ENCODE measurements around the gene FXYD4. TPM values are rescaled to one million over a fixed set of nuclear protein-coding genes. Genes with fewer than 3 reads are reported as not detected.

The FXYD4 gene
- total RNA-seq, 3 donors from 2014 or later: not detected

DNA sequence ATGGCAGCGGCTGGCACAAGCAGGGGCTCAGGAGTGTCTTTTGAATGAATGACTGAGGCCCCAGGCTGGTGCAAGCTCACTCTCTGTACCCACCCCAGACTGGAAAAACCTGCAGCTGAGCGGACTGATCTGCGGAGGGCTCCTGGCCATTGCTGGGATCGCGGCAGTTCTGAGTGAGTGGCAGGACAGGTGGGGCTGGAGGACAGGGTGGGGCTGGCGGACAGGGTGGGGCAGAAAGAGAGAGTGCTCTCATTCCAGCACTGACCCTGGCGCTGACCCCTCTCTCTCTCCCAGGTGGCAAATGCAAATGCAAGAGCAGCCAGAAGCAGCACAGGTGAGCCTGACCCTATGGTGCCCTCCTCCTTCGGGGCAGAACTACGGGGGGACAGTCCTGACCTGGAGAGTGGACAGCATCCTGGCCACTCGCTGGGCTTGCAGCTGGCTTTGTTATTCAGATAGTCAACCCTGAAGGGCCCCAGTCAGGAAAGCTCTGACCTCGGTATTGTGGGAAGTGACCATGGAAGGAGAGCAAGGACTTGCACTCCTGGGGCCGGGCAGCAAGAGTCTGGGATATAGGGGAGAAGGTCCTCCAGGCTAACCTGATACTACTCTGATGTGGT lies 4.1 kb downstream of the FXYD4 start:
- Mint-ChIP-seq H3K4me1 (ENCODE audit: low read depth) (peaks cover 7% of the 10 kb centered on the region), H3K9me3 (no peaks in the 10 kb centered on the region), H3K4me3 (no peak overlapping the region), H3K36me3 (ENCODE audit: insufficient read depth) (no peaks in the 10 kb centered on the region), H3K27me3 (ENCODE audit: low read depth) (no peaks in the 10 kb centered on the region)
- no peak for ATAC-seq
- DNase-seq: no peak

DNA sequence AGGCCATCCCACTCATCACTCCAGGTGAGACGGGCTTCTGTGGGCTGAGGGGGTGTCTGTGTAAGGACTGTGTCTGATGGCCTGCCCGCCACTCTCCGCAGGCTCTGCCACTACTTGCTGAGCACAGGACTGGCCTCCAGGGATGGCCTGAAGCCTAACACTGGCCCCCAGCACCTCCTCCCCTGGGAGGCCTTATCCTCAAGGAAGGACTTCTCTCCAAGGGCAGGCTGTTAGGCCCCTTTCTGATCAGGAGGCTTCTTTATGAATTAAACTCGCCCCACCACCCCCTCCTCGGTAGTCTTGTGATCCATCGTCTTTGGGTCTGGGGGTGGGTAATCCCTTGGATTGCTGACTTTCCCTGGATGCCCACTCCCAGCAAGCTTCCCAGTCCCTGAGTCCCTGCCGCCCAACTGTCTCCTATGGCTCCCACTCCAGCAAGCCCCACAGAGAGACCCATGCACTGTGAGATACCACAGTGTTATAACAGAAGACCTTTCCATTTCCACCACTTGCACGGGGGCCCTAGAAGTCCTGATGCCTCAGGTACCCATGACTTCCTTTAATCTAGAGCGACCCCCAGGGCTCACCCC lies 4.7 kb downstream of the FXYD4 start:
- ATAC-seq (no peak), DNase-seq (no peak)
- Mint-ChIP-seq H3K9me3 (no peaks in the 10 kb centered on the region), H3K4me1 (ENCODE audit: low read depth) (peaks cover 7% of the 10 kb centered on the region), H3K27me3 (ENCODE audit: low read depth) (no peaks in the 10 kb centered on the region), H3K4me3 (no peak overlapping the region), H3K36me3 (ENCODE audit: insufficient read depth) (no peaks in the 10 kb centered on the region)

- no peaks in the 10 kb centered on the region for H3K9me3 Mint-ChIP-seq
- H3K27me3 Mint-ChIP-seq (ENCODE audit: low read depth): no peaks in the 10 kb centered on the region
- DNase-seq (no peak), ATAC-seq (no peak)
- peaks cover 7% of the 10 kb centered on the region for H3K4me1 Mint-ChIP-seq (ENCODE audit: low read depth)
- H3K4me3 Mint-ChIP-seq: no peak overlapping the region
- no peaks in the 10 kb centered on the region for H3K36me3 Mint-ChIP-seq (ENCODE audit: insufficient read depth)
Measured at GRCh38 chr10:43376828-43377423, 5.5 kb downstream of the FXYD4 start.

GRCh38 chr10:43377424-43377883 lies 6.0 kb downstream of the FXYD4 start:
- ATAC-seq: no peak

GRCh38 chr10:43380610-43381222 lies 9.3 kb downstream of the FXYD4 start:
- no peak overlapping the region for H3K4me3 Mint-ChIP-seq
- DNase-seq: no peak
- no peak for ATAC-seq
- peaks cover 2% of the 10 kb centered on the region for H3K4me1 Mint-ChIP-seq (ENCODE audit: low read depth)
- no peaks in the 10 kb centered on the region for H3K27me3 Mint-ChIP-seq (ENCODE audit: low read depth)
- H3K36me3 Mint-ChIP-seq (ENCODE audit: insufficient read depth): peaks cover 4% of the 10 kb centered on the region
- no peaks in the 10 kb centered on the region for H3K9me3 Mint-ChIP-seq

More at GRCh38 chr10:43377424-43377883, 6.0 kb downstream of the FXYD4 start:
- no peak overlapping the region for H3K4me3 Mint-ChIP-seq
- DNase-seq: no peak
- no peaks in the 10 kb centered on the region for H3K27me3 Mint-ChIP-seq (ENCODE audit: low read depth)
- H3K36me3 Mint-ChIP-seq (ENCODE audit: insufficient read depth): no peaks in the 10 kb centered on the region
- H3K9me3 Mint-ChIP-seq: no peaks in the 10 kb centered on the region
- H3K4me1 Mint-ChIP-seq (ENCODE audit: low read depth): peaks cover 7% of the 10 kb centered on the region

DNA sequence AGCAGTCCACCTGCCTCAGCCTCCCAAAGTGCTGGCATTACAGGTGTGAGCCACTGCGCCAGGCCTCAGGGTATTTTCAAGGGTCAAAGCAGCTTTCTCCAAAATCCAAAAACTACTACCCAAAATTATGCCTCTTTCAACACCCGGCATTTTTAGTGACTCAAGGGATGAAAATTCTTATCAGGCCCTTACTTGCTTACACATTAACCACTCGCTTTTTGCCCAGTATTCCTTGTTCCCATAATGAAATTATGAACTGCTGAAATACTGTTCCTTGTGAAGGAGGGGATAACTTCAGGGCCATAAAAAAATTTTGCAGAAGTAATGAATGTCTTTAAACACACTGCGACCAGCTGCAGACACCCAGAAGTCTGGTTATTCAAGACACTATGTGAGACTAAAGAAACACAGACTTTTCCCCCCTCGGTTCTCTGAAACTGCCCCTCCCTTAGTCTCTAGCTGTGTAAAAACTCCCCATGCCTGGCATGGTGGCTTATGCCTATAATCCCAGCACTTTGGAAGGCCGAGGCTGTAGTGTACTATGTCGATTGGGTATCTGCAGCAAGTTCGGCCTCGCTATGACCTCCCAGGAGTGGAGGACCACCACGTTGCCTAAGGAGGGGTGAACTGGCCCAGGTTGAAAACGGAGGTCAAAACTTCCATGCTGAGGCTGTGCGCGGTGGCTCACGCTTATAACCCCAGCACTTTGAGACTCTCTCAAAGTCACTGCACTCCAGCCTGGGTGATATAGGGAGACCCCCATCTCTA lies 12.0 kb downstream of the FXYD4 start:
- no peak for ATAC-seq
- peaks cover 21% of the 10 kb centered on the region for H3K4me1 Mint-ChIP-seq (ENCODE audit: low read depth)
- no peaks in the 10 kb centered on the region for H3K9me3 Mint-ChIP-seq
- H3K36me3 Mint-ChIP-seq (ENCODE audit: insufficient read depth): peaks cover 26% of the 10 kb centered on the region
- H3K4me3 Mint-ChIP-seq: no peak overlapping the region
- no peaks in the 10 kb centered on the region for H3K27me3 Mint-ChIP-seq (ENCODE audit: low read depth)
- DNase-seq: no peak

DNA sequence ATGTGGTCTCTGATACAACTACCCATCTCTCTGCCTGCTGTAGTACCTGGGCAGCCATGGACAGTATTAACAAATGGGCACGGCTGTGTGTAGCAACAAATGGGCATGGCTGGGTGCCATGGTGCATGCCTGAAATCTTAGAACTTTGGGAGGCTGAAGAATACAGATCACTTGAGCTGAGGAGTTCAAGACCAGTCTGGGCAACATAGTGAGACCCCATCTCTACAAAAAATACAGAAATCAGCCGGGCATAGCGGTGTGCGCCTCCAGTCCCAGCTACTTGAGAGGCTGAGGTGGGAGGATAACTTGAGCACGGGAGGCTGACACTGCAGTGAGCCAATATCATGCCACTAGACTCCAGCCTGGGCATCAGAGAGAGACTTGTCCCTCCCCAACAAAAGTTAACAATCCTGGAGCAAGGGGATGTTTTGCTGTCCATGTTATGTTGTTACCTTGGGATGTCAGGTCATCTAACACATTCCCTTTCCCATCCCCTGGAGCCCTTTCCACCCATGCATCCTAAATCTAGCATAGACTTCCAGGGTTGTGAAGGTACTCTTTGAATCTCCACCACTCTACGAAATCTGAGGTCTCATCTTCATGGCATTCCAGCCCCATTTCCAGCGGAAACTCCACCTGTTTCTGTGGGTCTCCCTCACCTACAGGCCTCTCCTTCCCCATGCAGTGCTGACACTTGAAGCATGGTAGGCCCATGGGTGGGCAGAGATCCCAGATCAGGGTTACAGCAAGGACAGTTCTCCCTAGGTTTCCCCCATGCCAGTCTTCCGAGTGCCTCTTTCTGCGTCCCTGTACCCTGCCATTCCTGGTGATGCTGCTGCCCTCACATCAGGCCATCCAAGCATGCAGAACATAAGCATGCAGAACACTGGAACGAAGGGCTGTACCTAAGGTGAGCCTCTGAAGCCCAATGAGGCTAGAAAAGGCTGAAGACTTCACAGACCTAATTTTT lies 13.1 kb downstream of the FXYD4 start:
- Mint-ChIP-seq H3K27me3 (ENCODE audit: low read depth) (no peaks in the 10 kb centered on the region), H3K4me3 (no peak overlapping the region), H3K36me3 (ENCODE audit: insufficient read depth) (peaks cover 31% of the 10 kb centered on the region), H3K4me1 (ENCODE audit: low read depth) (peaks cover 30% of the 10 kb centered on the region), H3K9me3 (no peaks in the 10 kb centered on the region)
- ATAC-seq: peak in 1 of 2 donors; percentile 41
- no peak for DNase-seq

GRCh38 chr10:43385412-43386004 lies 14.1 kb downstream of the FXYD4 start:
- Mint-ChIP-seq H3K36me3 (ENCODE audit: insufficient read depth) (peaks cover 37% of the 10 kb centered on the region), H3K27me3 (ENCODE audit: low read depth) (no peaks in the 10 kb centered on the region), H3K9me3 (no peaks in the 10 kb centered on the region), H3K4me3 (no peak overlapping the region), H3K4me1 (ENCODE audit: low read depth) (peaks cover 40% of the 10 kb centered on the region)
- ATAC-seq: no peak
- no peak for DNase-seq

DNA sequence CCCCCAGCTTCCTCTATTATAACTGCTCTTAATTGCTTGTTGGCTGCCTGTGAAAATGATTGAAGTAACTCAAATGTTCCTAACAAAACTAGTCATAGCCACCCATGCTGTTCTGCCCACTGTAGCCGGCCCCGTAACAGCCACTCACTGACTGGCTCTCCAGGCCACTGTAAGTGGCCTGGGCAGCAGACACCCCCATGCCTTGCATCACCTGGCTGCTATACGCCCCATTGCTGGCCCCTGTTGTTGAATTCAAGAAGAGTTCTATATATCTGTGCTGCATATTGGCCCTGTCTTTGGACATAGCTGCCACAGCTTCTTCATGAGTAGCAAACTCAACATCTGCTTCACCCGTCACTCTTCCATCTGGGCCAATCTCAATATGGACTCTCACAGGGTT lies 15.1 kb downstream of the FXYD4 start:
- ATAC-seq (no peak), DNase-seq (no peak)
- Mint-ChIP-seq H3K36me3 (ENCODE audit: insufficient read depth) (peaks cover 43% of the 10 kb centered on the region), H3K4me3 (no peak overlapping the region), H3K9me3 (no peaks in the 10 kb centered on the region), H3K27me3 (ENCODE audit: low read depth) (no peaks in the 10 kb centered on the region), H3K4me1 (ENCODE audit: low read depth) (peaks cover 48% of the 10 kb centered on the region)

DNA sequence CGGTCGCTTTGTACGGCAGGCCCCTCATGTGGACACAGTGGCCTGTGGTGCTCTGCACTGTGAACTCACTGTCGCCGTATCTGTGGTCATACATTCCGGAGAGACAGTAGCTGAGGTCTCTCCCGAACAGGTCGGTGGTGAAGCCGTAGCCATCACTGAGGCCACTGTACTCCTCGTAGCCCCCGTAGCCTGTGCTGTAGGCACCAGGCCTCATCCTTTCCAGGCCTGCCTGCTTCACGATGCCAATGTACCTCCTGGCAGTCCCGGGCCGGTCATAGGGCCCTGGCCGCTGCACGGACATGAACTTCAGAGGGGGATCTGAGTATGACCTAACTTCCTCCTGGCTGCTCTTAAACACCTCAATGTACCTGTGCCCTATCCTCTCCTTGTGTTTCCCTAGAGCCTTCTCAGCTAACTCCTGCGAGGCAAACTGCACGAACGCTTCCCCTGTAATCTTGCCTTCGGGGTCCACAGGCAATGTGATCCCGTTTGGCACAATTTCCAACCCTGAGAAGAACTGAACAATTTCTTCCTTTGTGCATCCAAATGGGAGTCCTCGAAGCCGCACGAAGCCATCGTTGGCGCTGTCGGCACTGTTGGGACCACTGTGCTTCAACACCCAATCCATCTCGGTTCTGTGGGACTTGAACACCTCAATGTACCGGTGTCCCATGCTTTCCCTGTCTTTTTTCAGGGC lies 15.7 kb downstream of the FXYD4 start:
- Mint-ChIP-seq H3K9me3 (no peaks in the 10 kb centered on the region), H3K4me1 (ENCODE audit: low read depth) (peaks cover 53% of the 10 kb centered on the region), H3K4me3 (no peak overlapping the region), H3K36me3 (ENCODE audit: insufficient read depth) (peaks cover 47% of the 10 kb centered on the region), H3K27me3 (ENCODE audit: low read depth) (no peaks in the 10 kb centered on the region)
- DNase-seq (no peak), ATAC-seq (peak in 1 of 2 donors; percentile 8)

DNA sequence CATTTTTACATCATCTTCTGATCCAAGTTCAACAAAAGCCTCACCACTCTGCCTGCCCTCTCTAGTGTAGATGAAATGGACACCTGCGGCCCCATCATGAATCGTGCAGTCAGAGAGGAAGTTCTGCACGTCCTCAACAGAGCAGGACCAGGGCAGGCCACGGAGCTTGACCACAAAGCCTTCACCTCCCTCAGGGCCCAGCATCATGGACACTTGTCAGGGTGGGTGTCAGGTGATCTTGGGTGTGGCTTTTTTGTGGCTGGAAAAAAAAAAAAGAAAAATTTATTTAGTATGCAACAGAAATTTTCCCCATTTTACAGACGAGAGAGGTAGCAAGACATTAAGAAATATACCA lies 16.2 kb downstream of the FXYD4 start:
- H3K27me3 Mint-ChIP-seq (ENCODE audit: low read depth): no peaks in the 10 kb centered on the region
- peaks cover 57% of the 10 kb centered on the region for H3K4me1 Mint-ChIP-seq (ENCODE audit: low read depth)

DNA sequence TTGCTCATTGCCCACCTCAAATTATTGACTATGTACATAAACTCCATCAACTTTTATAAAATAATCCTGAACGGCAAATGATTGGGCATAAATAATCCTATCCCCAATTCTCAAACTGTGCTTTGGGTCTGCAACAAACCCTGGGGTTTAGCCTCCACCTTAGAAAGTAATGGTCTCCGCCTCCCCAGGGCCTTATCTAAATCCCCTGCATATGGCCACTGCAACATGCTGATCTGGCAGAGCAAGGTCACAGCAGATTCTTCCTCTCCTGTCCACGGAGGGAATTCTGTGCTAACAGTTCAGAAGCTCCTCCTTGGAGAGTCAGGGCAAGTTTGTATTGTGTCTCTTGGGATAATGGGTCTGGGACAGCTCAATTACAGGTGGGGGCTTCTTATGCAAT lies 18.4 kb downstream of the FXYD4 start:
- no peak for DNase-seq
- Mint-ChIP-seq H3K36me3 (ENCODE audit: insufficient read depth) (peaks cover 62% of the 10 kb centered on the region), H3K9me3 (no peaks in the 10 kb centered on the region), H3K27me3 (ENCODE audit: low read depth) (no peaks in the 10 kb centered on the region), H3K4me1 (ENCODE audit: low read depth) (peaks cover 74% of the 10 kb centered on the region), H3K4me3 (no peak overlapping the region)
- no peak for ATAC-seq

More for the DNA sequence above, 16.2 kb downstream of the FXYD4 start:
- no peak for ATAC-seq
- Mint-ChIP-seq H3K36me3 (ENCODE audit: insufficient read depth) (peaks cover 51% of the 10 kb centered on the region), H3K4me3 (no peak overlapping the region), H3K9me3 (no peaks in the 10 kb centered on the region)
- DNase-seq: no peak

GRCh38 chr10:43390333-43390732 lies 18.9 kb downstream of the FXYD4 start:
- DNase-seq (no peak), ATAC-seq (no peak)
- no peaks in the 10 kb centered on the region for H3K9me3 Mint-ChIP-seq
- peaks cover 78% of the 10 kb centered on the region for H3K4me1 Mint-ChIP-seq (ENCODE audit: low read depth)
- H3K4me3 Mint-ChIP-seq: no peak overlapping the region
- H3K36me3 Mint-ChIP-seq (ENCODE audit: insufficient read depth): peaks cover 65% of the 10 kb centered on the region
- H3K27me3 Mint-ChIP-seq (ENCODE audit: low read depth): no peaks in the 10 kb centered on the region

Data from activated T-cell treated with anti-CD3 and anti-CD28 coated beads, Interleukin-2, amount 50 U/mL, for 4 hours (primary cell).